K562 (cell line): ENCODE data around the gene CNFN. TPM values are rescaled to one million over a fixed set of nuclear protein-coding genes. Genes with fewer than 3 reads are reported as not detected.

ENCODE experiments used
- ATAC-seq: fragments of 200-7000 bp; cut with Tn5 transposase; 3 replicates; pipeline ENCODE4 v1.9.1; 2020; ENCODE audit warnings: moderate library complexity
- BruUV-seq: library from RNA; stranded (reverse); fragments of 400-500 nt; replicated peaks from 2 replicates; lab custom pipeline; 2021; lab: Mats Ljungman, UMichigan
- CTCF ChIA-PET: fragments of 300-600 bp; formaldehyde crosslinking; extraction: SDS; loops from one replicate; lab custom pipeline; 2021; ENCODE audit warnings: low intra/inter-chr PET ratio; lab: Yijun Ruan, JAX
- POLR2A ChIA-PET: fragments of 300-600, 350-650 bp; sonication (Branson Sonifier 250); formaldehyde crosslinking; extraction: SDS; loops from one replicate; lab custom pipeline; 2021; ENCODE audit warnings: antibody characterized with exemption, inconsistent platforms; lab: Yijun Ruan, JAX
- DNase-seq, 4 experiments: peaks; one replicate each; pipeline versions ENCODE4 v3.0.0 to v3.0.0-alpha.2; 2011 to 2018; ENCODE audit warnings: low spot score in 3 of 4, mixed read lengths in 3 of 4; ENCODE audit errors: extremely low read depth in 1 of 4
- FAIRE-seq: peaks from 2 replicates; lab custom pipeline; 2011; peaks lifted over from hg19 to GRCh38; lab: Jason Lieb, UNC
- H2AFZ ChIP-seq: 2 replicates; pipeline ENCODE4 v1.6.0; 2011; ENCODE audit warnings: low read depth, low read length, control low read depth, inconsistent platforms
- H3K27ac ChIP-seq: fragments of 200-600 bp; 3 replicates; pipeline ENCODE4 v1.8.0; 2011; ENCODE audit warnings: low read depth, mild to moderate bottlenecking, control low read depth, inconsistent platforms, low read length, moderate library complexity, mixed read lengths; ENCODE audit errors: extremely low read depth
- H3K27me3 ChIP-seq, 2 experiments: fragments of 300-600 bp in 1 of 2; 2 replicates in 1 of 2; 3 replicates in 1 of 2; pipeline versions ENCODE4 v1.6.0 to v1.8.0; 2011; ENCODE audit warnings: inconsistent platforms in 2 of 2, low read length in 2 of 2, mild to moderate bottlenecking in 1 of 2, mixed read lengths in 1 of 2, moderate library complexity in 1 of 2; ENCODE audit not compliant: control insufficient read depth in 2 of 2, insufficient read depth in 2 of 2
- H3K36me3 ChIP-seq: fragments of 300-600 bp; 3 replicates; pipeline ENCODE4 v1.8.0; 2011; ENCODE audit warnings: mild to moderate bottlenecking, low read length, inconsistent platforms; ENCODE audit not compliant: control insufficient read depth, insufficient read depth
- H3K4me1 ChIP-seq, 2 experiments: fragments of 200-600 bp in 1 of 2; replicated peaks in 1 of 2; 2 replicates in 1 of 2; 3 replicates in 1 of 2; pipeline versions ENCODE4 v1.5.1 to v1.8.0; 2011; ENCODE audit warnings: inconsistent platforms in 2 of 2, low read length in 2 of 2, mild to moderate bottlenecking in 1 of 2, mixed read lengths in 1 of 2, moderate library complexity in 1 of 2; ENCODE audit not compliant: control insufficient read depth in 2 of 2, insufficient read depth in 2 of 2
- H3K4me2 ChIP-seq: 2 replicates; pipeline ENCODE4 v1.6.1; 2011; ENCODE audit warnings: low read length, control low read depth, inconsistent platforms, mixed read lengths; ENCODE audit not compliant: insufficient read depth
- H3K4me3 ChIP-seq: fragments of 200-600 bp; sonication (generic), shearing (Covaris generic); 2 replicates; pipeline ENCODE4 v1.5.1; 2016; ENCODE audit warnings: control low read depth, inconsistent platforms
- H3K79me2 ChIP-seq: fragments of 200-600 bp; 3 replicates; pipeline ENCODE4 v1.8.0; 2011; ENCODE audit warnings: low read length, inconsistent platforms; ENCODE audit not compliant: control insufficient read depth, insufficient read depth
- H3K9ac ChIP-seq, 2 experiments: 2 replicates each; pipeline versions ENCODE4 v1.6.0 to v1.6.1; 2011; ENCODE audit warnings: low read depth in 2 of 2, low read length in 2 of 2, control low read depth in 1 of 2, inconsistent platforms in 1 of 2, mild to moderate bottlenecking in 1 of 2, mixed read lengths in 1 of 2; ENCODE audit not compliant: insufficient read depth in 1 of 2
- H3K9me1 ChIP-seq: one replicate; pipeline ENCODE4 v1.6.0; 2011; ENCODE audit warnings: inconsistent platforms, mild to moderate bottlenecking, low read length, moderate library complexity; ENCODE audit not compliant: control insufficient read depth, insufficient read depth
- H3K9me3 ChIP-seq: replicated peaks from 2 replicates; pipeline ENCODE4 v1.5.1; 2011; ENCODE audit warnings: low read depth, low read length, inconsistent platforms; ENCODE audit not compliant: control insufficient read depth, insufficient read depth
- H4K20me1 ChIP-seq: replicated peaks from 2 replicates; pipeline ENCODE4 v1.6.1; 2011; ENCODE audit warnings: low read length, inconsistent platforms, mixed read lengths; ENCODE audit not compliant: control insufficient read depth, insufficient read depth
- ARID1B ChIP-seq: fragments of 450-650 bp; IDR thresholded peaks from 2 replicates; pipeline ENCODE4 v1.6.1; 2016; ENCODE audit warnings: antibody characterized with exemption, mild to moderate bottlenecking, inconsistent platforms
- GTF2A2 ChIP-seq: IDR thresholded peaks from 2 replicates; pipeline ENCODE4 v1.6.1; 2016; ENCODE audit warnings: mild to moderate bottlenecking, missing genetic modification characterization, missing compliant biosample characterization
- JUND ChIP-seq, 2 experiments: IDR thresholded peaks; 2 replicates in 1 of 2; 3 replicates in 1 of 2; pipeline ENCODE4 v1.6.1; 2011; ENCODE audit warnings: borderline replicate concordance in 2 of 2, low read depth in 2 of 2, low read length in 2 of 2, improper control_type of control experiment in 1 of 2, missing biosample characterization in 1 of 2, missing genetic modification characterization in 1 of 2, missing genetic modification reagents in 1 of 2
- KLF16 ChIP-seq: IDR thresholded peaks from 2 replicates; pipeline ENCODE4 v1.6.1; 2016; ENCODE audit warnings: antibody characterized with exemption
- RCOR1 ChIP-seq, 2 experiments: IDR thresholded peaks; 2 replicates each; pipeline ENCODE4 v1.6.1; 2012; ENCODE audit warnings: low read depth in 2 of 2, low read length in 2 of 2, borderline replicate concordance in 1 of 2, improper control_type of control experiment in 1 of 2
- SMC3 ChIP-seq: conservative IDR thresholded peaks from 2 replicates; pipeline ENCODE4 v1.6.1; 2011; ENCODE audit warnings: low read depth, low read length, improper control_type of control experiment; ENCODE audit not compliant: insufficient read depth
- STAT5B ChIP-seq: fragments of 250-450 bp; sonication (Bioruptor Pico); IDR thresholded peaks from 2 replicates; pipeline ENCODE4 v1.8.0; 2021; ENCODE audit warnings: mild to moderate bottlenecking, inconsistent platforms
- ZC3H8 ChIP-seq: fragments of 450-650 bp; IDR thresholded peaks from 2 replicates; pipeline ENCODE4 v1.6.1; 2017
- ZNF282 ChIP-seq: sonication (generic); formaldehyde crosslinking; IDR thresholded peaks from 2 replicates; pipeline ENCODE4 v1.8.1; 2023; ENCODE audit warnings: missing genetic modification reagents
- ZNF436 ChIP-seq: fragments of 250-450, 450-650 bp; sonication (Bioruptor Pico); formaldehyde crosslinking; IDR thresholded peaks from 2 replicates; pipeline ENCODE4 v1.7.0; 2020; ENCODE audit warnings: mild to moderate bottlenecking
- WGBS: fragments of 100-300 bp; shearing (Covaris generic); methylation state at CpG from one replicate; pipeline ENCODE4 v1.1.6; 2016; ENCODE audit warnings: low coverage, mixed read lengths; ENCODE audit not compliant: insufficient coverage; ENCODE audit errors: missing lambda C conversion rate; 5-methylcytosine and 5-hydroxymethylcytosine counted together
- in situ Hi-C: fragments of 300-500 bp; cut with MboI; formaldehyde crosslinking; loops from 4 replicates; pipeline ENCODE4 v1.15.0; 2018; ENCODE audit warnings: inconsistent platforms, mixed read lengths
- intact Hi-C: fragments of 100-400 bp; cut with micrococcal nuclease; formaldehyde crosslinking; loops from 2 replicates; pipeline ENCODE4 v1.14.2; 2022
- polyA plus RNA-seq, 8 experiments: library from polyadenylated mRNA; depleted of rRNA in 4 of 8; stranded (reverse) in 5 of 8; unstranded in 3 of 8; fragments of >200 nt; fragmentation: Nextera tagmentation in 2 of 8; fragmentation: Illumina TruSeq in 1 of 8; extraction: Ambion mirVana in 2 of 8; extraction: Trizol in 1 of 8; gene quantifications; 2 replicates each; pipeline versions ENCODE4 v1.2.1 to v1.2.3, GENCODE V29; 2011 to 2014; ENCODE audit warnings: inconsistent platforms in 1 of 8, missing spikeins in 1 of 8
- total RNA-seq, 7 experiments: library from RNA; depleted of rRNA in 6 of 7; stranded (reverse); fragments of >200 nt in 6 of 7; fragmentation: Illumina TruSeq in 2 of 7; extraction: Trizol in 2 of 7; gene quantifications; 2 replicates each; pipeline versions ENCODE4 v1.2.1 to v1.2.3, GENCODE V29; 2011 to 2021; ENCODE audit warnings: low replicate concordance in 1 of 7
- TF ChIP-seq, protein P1 (sequence below), 2 experiments: fragments of 450-650 bp; IDR thresholded peaks; 2 replicates each; pipeline ENCODE4 v1.6.1; 2016; ENCODE audit warnings: mild to moderate bottlenecking in 2 of 2, borderline replicate concordance in 1 of 2, low read depth in 1 of 2, moderate library complexity in 1 of 2

Gene CNFN
- total and polyA plus RNA-seq, 9 of the 15 experiments (the other 6 are each of a cell fraction or from before 2014, with no cell fraction given) = 0.18 to 0.52 (median 0.27) TPM; not detected in 5

DNA sequence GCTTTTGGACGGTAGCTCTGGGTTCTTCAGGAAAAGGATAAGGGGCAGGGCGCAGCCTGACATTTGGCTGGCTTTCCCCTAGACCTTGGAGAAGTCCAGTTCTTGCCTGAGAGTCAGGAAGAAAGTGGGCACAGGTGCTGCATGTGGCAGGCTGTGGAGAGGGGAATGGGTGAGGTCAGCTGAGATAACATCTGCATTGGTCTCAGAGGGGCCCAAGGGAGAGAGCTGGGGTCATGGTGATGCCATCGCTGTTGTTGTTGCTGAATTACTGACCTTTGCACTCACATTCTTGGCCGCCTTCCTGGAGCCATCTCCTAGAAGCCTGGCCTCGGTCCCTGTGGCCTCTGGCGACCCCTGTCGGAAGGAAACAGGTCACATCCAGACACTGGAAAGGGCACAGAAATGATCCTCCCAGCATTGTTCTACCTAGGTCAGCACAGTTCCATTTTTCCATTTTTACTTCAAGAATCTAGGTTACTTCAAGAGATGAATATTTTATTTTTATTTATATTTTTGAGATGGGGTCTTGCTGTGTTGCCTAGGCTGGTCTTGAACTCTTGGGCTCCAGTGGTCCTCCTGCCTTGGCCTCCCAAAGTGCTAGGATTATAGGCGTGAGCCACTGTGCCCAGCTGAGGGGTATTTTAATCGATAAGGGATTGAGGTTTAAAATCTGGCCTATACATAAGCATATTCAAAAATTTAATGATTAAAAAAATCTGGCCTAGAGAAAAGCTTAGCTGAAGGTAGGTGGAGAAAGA, 43.6 kb upstream of the CNFN start:
- no peaks in the 10 kb centered on the region for H3K9me3 ChIP-seq
- ATAC-seq (peak; percentile 98), DNase-seq (peak; percentile 61 to 88 (median 71)), FAIRE-seq (peak; percentile 97)
- no peak overlapping the region for H3K27ac ChIP-seq
- no peaks in the 10 kb centered on the region for H3K27me3 ChIP-seq
- BruUV-seq = no TSS peak
- H3K9me1 ChIP-seq = no peaks in the 10 kb centered on the region
- peaks cover 0 to 9% of the 10 kb centered on the region in 2 experiments; a peak in 2 of 5 replicates for H3K4me1 ChIP-seq
- 16% methylated on average over 9 of the region's 9 CpGs for WGBS
- no peaks in the 10 kb centered on the region for H3K36me3 ChIP-seq
- H3K79me2 ChIP-seq = no peaks in the 10 kb centered on the region
- H3K4me3 ChIP-seq = no peak overlapping the region
- CTCF ChIA-PET = interaction anchor here (0.7 to 3.1 kb wide), 4 partner anchors 14 to 325 kb away, joined by 3 to 24 read pairs (median 6); no protein-coding TSS in a partner anchor
- peak overlapping the region; percentile 29; the same call in 1 of the 2 replicates for H3K4me2 ChIP-seq
- intact Hi-C loops = loop anchor here (1.0 to 10.0 kb wide), 5 partner anchors 13 to 325 kb away; partner anchors contain the start of gene MEGF8
- H4K20me1 ChIP-seq = no peaks in the 10 kb centered on the region
- H2AFZ ChIP-seq = peak overlapping the region; percentile 66
- in situ Hi-C loops = loop anchor here (5.0 kb wide), 1 partner anchor 326 kb away; no protein-coding TSS in a partner anchor
- peak overlapping the region in 1 of 2 experiments; percentile 2; a peak in 1 of 4 replicates for H3K9ac ChIP-seq
- POLR2A ChIA-PET = interaction anchor here (0.6 kb wide), 1 partner anchor 314 kb away, joined by 3 read pairs; no protein-coding TSS in a partner anchor
- TF ChIP-seq ZC3H8 (no peak), JUND (IDR thresholded peaks at IDR 0.05; ENCODE audit: borderline replicate concordance, low read depth, low read length) (peak; percentile 57; the same call in 1 of the 2 replicates), JUND (tag; IDR thresholded peaks at IDR 0.05; ENCODE audit: borderline replicate concordance, low read depth, low read length) (peak; percentile 40; the same call in 1 of the 3 replicates), KLF16 (peak; percentile 65), ARID1B (0 out of 2 replicates have a peak, but pooled peaks have one; percentile 14), STAT5B (no peak), ZNF282 (CRISPR knock-in tag) (no peak), SMC3 (peak; percentile 79), RCOR1 (IDR thresholded peaks at IDR 0.05; ENCODE audit: borderline replicate concordance in 1 of 2, low read depth in 2 of 2, low read length in 2 of 2) (peak in 1 of 2 experiments; percentile 70; a peak in 2 of 4 replicates), ZNF436 (CRISPR knock-in tag) (no peak), GTF2A2 (no peak)
- TF ChIP-seq, protein P1, sequence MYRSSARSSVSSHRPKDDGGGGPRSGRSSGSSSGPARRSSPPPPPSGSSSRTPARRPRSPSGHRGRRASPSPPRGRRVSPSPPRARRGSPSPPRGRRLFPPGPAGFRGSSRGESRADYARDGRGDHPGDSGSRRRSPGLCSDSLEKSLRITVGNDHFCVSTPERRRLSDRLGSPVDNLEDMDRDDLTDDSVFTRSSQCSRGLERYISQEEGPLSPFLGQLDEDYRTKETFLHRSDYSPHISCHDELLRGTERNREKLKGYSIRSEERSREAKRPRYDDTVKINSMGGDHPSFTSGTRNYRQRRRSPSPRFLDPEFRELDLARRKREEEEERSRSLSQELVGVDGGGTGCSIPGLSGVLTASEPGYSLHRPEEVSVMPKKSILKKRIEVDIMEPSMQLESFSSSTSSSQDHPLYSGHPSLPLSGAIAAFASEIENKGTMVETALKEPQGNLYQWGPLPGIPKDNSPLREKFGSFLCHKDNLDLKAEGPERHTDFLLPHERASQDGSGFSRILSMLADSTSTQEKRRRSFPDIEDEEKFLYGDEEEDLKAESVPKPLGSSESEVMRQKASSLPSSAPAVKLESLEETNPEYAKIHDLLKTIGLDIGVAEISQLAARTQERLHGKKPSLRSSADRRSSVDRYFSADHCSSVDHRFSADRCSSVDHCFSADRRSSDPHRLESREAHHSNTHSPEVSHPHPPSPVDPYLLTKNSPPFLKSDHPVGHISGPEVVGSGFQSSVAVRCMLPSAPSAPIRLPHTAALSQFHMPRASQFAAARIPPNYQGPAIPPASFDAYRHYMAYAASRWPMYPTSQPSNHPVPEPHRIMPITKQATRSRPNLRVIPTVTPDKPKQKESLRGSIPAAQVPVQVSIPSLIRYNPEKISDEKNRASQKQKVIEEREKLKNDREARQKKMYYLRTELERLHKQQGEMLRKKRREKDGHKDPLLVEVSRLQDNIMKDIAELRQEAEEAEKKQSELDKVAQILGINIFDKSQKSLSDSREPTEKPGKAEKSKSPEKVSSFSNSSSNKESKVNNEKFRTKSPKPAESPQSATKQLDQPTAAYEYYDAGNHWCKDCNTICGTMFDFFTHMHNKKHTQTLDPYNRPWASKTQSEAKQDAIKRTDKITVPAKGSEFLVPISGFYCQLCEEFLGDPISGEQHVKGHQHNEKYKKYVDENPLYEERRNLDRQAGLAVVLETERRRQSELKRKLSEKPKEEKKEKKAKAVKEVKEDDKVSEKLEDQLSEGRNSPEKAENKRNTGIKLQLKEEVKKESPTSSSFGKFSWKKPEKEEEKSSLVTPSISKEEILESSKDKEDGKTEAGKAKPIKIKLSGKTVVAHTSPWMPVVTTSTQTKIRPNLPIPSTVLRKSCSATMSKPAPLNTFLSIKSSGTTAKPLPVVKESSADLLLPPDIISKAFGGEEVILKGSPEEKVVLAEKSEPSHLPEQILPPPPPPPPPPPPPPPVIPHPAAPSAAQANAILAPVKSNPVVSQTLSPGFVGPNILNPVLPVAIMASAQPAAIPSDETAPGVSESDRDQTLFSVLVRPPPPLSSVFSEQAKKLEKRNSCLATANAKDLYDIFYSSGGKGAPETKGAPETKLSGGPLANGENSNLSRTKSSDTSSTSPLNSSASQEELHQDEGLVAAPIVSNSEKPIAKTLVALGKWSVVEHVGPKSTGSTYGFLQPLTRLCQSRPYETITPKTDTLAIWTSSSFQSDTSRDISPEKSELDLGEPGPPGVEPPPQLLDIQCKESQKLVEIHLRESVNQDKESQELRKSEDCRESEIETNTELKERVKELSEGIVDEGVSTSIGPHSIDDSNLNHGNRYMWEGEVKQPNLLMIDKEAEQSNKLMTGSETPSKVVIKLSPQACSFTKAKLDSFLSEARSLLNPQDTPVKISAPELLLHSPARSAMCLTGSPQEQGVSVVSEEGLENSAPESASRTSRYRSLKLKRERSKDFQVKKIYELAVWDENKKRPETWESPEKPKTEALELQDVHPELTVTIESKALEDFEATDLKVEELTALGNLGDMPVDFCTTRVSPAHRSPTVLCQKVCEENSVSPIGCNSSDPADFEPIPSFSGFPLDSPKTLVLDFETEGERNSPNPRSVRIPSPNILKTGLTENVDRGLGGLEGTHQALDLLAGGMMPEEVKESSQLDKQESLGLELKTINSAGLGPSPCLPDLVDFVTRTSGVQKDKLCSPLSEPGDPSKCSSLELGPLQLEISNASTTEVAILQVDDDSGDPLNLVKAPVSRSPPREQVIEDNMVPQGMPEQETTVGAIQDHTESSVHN (IDR thresholded peaks at IDR 0.05; ENCODE audit: borderline replicate concordance in 1 of 2, low read depth in 1 of 2) = no peak
